Middle frontal gyrus (tissue), 1 donor: ENCODE results near the gene SFMBT1.
A peak's percentile ranks its signal among the peaks of the same experiment; 100 is the strongest.

Source experiments
- DNase-seq: peaks from one replicate; pipeline ENCODE4 v3.0.0-alpha.2; 2015; ENCODE audit warnings: low spot score; ENCODE audit errors: extremely low spot score

The SFMBT1 gene

GRCh38 chr3:53045518-53046170 lies at the start of gene SFMBT1:
Gene SFMBT1 (minus strand): TSS chr3:53046073. CDS start chr3:52969128, 76,945 bp downstream.
- peak; percentile 53 for DNase-seq

- DNase-seq, result no peak
Observed at GRCh38 chr3:53092942-53093341, 47.1 kb upstream of the SFMBT1 start.

- no peak for DNase-seq
Observed at GRCh38 chr3:53092216-53092615, 46.3 kb upstream of the SFMBT1 start.

GRCh38 chr3:53091011-53091410 lies 45.1 kb upstream of the SFMBT1 start:
- no peak for DNase-seq

GRCh38 chr3:53089511-53089910 lies 43.6 kb upstream of the SFMBT1 start:
- no peak for DNase-seq

- DNase-seq, result no peak
Observed at GRCh38 chr3:53085476-53085875, 39.6 kb upstream of the SFMBT1 start.

- DNase-seq, result no peak
Observed at GRCh38 chr3:53084310-53085001, 38.6 kb upstream of the SFMBT1 start.

GRCh38 chr3:53083949-53084309 lies 38.1 kb upstream of the SFMBT1 start:
- DNase-seq, result no peak

GRCh38 chr3:53083521-53083920 lies 37.6 kb upstream of the SFMBT1 start:
- DNase-seq, result no peak

GRCh38 chr3:53082736-53083135 lies 36.9 kb upstream of the SFMBT1 start:
- DNase-seq, result no peak

- no peak for DNase-seq
Observed at GRCh38 chr3:53081318-53081717, 35.4 kb upstream of the SFMBT1 start.

GRCh38 chr3:53080612-53081205 lies 34.8 kb upstream of the SFMBT1 start:
- DNase-seq, result no peak

GRCh38 chr3:53079791-53080555 lies 34.1 kb upstream of the SFMBT1 start:
- DNase-seq, result no peak

- DNase-seq, result no peak
Observed at GRCh38 chr3:53079147-53079546, 33.3 kb upstream of the SFMBT1 start.

GRCh38 chr3:53078656-53079055 lies 32.8 kb upstream of the SFMBT1 start:
- DNase-seq, result no peak

GRCh38 chr3:53077476-53078220 lies 31.8 kb upstream of the SFMBT1 start:
- DNase-seq, result no peak

GRCh38 chr3:53075743-53076140 lies 29.9 kb upstream of the SFMBT1 start:
- DNase-seq, result no peak

GRCh38 chr3:53074761-53075742 lies 29.2 kb upstream of the SFMBT1 start:
- no peak for DNase-seq

- DNase-seq, result no peak
Observed at GRCh38 chr3:53074366-53074696, 28.5 kb upstream of the SFMBT1 start.
